Measurements from ENCODE around the gene EDEM1.
"Not testable (repeated sequence)": the region's sequence is repeated elsewhere in the genome, so short reads cannot be mapped to it uniquely, and the experiment has no call there.

The EDEM1 gene

DNA sequence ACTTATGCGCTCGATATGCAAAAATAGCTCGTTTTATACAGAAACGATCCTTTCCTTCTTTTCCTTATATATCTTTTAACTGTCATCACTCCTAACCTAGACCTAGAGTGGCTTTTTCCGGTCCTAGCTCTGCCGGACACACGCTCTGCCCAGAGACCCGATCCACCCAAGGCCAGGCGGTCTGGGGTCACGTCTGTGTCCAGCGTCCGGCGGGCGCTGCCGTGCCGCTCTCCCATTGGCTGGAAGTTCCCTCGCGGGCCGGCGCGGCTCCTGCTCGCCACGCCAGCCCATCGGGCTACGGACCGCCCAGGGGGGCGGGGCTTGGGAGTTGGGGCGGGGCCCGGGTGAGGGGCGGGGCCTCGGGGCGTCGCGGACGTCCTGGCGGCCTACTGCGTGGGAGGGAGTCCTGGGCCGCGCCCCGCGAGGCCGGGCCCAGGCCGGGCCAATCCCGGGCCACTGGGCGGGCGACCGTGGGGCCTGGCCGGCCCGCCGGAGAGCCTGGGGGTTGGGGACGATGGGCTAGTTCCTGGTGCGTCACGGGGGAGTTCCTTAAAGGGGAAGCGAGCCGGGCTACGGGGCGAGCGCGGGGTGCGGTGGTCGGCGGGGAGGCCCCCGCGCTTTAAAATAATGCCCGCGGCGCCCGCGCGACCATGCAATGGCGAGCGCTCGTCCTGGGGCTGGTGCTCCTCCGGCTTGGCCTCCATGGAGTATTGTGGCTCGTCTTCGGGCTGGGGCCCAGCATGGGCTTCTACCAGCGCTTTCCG is at the start of gene EDEM1:
Gene EDEM1, plus strand, starts transcription at position 552 of the 764 bp plus-strand sequence. Its CDS starts 99 bp downstream, at position 651.
- DNase-seq, result peak; percentile 96

- DNase-seq, result peak; percentile 66
Measured at GRCh38 chr3:5138214-5138981, 49.1 kb upstream of the EDEM1 start.

DNA sequence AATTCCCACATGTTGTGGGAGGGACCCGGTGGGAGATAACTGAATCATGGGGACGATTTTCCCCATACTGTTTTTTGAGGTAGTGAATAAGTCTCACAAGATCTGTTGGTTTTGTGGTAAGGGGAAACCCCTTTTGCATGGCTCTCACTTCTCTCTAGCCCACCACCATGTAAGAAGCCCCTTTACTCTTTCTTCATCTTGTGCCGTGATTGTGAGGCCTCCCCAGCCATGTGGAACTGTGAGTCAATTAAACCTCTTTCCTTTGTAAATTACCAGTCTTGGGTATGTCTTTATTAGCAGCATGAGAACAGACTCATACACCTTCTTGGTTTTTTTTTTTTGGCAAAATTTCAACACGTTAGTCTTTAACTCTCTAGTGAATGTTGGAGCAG is 47.3 kb upstream of the EDEM1 start:
- DNase-seq, result no peak

GRCh38 chr3:5140839-5141238 is 46.7 kb upstream of the EDEM1 start:
- no peak for DNase-seq

GRCh38 chr3:5141760-5142159 is 45.7 kb upstream of the EDEM1 start:
- no peak for DNase-seq

DNA sequence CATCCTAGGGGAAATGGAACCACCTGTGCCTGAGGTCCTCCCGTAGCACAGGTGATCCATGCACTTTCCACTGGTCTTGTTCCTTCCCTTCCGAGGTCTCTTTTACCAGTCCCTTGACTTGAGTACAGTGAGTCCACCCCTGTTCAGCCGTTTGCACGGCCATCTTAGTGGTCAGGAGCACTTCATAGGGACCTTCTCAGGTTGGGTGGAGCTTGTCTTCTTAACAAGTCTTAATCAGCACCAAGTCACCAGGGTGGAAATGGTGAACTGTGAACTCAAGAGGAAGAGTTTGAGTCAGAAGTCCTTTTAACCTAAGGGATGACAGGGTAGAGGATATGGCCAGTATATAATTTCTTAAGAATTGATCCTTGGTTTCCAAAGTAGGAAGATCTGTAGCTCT is 44.0 kb upstream of the EDEM1 start:
- DNase-seq, result no peak

DNA sequence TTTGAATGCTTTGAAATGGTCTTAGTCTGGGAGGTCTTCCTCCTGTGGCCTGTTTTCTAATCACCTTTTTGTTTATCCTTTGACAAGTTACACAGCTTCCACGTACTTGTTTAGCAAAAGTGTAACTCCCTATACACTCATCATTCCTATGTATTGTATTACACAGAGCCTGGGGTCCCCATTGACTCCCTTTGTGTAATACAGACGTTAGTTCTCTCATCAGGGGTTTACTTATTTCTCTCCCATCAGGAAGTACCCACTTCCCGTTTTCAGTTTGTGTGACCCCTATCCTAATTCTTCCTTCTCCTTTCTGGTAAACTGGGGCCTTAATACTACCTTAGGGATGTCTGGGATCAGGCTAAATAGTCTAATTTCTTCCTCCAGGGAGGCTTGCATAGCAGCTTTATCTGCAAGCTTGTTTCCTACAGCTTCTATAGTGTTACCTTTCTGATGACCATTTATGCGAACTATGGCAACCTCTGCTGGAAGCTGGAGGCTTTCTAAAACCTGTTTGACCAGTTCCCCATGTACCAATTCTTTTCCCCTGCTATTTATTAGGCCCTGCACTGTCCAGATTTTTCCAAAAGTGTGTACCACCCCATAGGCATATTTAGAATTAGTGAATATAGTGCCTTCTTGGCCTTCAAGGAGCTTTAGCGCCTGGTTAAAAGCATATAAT is 43.1 kb upstream of the EDEM1 start:
- DNase-seq, result no peak

GRCh38 chr3:5145120-5145519 is 42.4 kb upstream of the EDEM1 start:
- DNase-seq, result no peak

- DNase-seq, result not testable (repeated sequence)
Measured at GRCh38 chr3:5147152-5147551, 40.4 kb upstream of the EDEM1 start.

- DNase-seq, result no peak
Measured at GRCh38 chr3:5149306-5149880, 38.1 kb upstream of the EDEM1 start.

GRCh38 chr3:5151586-5151985 is 35.9 kb upstream of the EDEM1 start:
- no peak for DNase-seq

DNA sequence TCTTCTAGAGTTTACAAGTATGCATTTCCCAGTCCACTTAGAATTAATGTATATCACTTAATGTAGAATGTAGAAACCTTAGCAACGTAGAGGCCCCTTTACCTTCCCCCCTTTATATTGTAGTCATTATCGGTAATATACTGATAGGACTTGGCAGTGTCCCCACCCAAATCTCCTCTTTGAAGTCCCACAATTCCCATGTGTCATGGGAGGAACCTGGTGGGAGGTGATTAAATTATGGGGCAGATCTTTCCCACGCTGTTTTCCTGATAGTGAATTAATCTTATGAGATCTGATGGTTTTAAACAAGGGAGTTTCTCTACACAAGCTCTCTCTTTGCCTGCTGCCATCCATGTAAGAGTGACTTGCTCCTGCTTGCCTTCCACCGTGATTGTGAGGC is 34.4 kb upstream of the EDEM1 start:
- no peak for DNase-seq

GRCh38 chr3:5155241-5155640 is 32.3 kb upstream of the EDEM1 start:
- DNase-seq, result no peak

DNA sequence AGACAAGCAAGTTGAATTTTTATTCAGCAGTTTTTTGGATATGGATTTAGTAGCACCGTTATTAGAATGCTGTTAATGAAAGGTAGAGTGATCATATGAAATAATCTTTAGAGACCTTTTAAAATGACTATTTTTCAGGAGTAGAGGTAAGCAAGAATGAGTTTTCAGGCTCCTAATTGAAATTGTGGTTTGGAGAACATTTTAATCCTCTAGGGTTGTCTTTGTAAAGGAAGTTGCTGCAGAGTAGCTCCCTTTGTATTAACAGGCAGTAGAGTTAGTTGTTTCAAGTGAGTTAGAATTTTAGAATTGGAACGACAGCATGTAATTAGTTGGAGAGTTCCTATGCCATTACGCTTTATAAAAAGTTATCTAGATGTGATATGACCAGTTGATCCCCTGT is 27.2 kb upstream of the EDEM1 start:
- no peak for DNase-seq

GRCh38 chr3:5160940-5161858 is 26.3 kb upstream of the EDEM1 start:
- DNase-seq, result peak; percentile 68

DNA sequence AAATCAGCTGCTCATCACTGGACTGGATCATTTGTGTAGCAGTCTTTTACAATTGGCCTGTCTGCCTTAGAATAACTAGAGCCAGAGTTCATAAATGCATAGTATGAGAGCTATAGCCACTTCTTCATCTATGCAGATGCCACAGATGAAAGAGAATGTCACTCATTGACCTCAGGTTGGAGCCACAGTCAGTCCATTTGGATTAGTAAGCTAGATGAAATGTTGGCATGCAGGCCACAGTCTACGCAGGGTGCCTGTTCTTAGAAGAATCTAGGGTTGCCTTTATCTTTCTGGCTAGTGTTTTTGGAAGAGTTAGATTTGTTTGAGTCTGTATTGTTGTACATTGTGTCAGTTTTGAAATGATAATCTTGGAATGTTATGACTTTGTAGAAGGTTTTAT is 25.4 kb upstream of the EDEM1 start:
- DNase-seq, result peak; percentile 88

- DNase-seq, result no peak
Measured at GRCh38 chr3:5165698-5166097, 21.8 kb upstream of the EDEM1 start.

GRCh38 chr3:5166846-5167245 is 20.7 kb upstream of the EDEM1 start:
- no peak for DNase-seq

- no peak for DNase-seq
Measured at GRCh38 chr3:5168110-5168509, 19.4 kb upstream of the EDEM1 start.

DNA sequence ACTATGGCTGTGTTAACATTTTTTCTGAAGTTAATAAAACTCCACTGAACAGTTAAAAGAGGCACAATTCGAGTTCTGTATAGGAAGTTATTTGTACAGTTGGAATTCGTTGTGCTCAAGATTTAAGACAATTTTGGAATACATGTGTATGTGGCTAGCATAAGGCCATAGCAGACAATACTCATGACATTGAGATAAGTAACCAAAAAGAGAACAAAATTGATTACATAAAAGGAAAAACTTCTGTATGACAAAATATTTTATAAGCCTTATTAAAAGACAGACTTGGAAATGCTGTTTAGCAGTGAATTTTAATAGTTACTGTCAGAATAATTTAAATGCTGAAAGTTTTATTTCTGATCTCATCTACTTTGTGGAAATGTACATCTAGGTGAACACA is 17.7 kb upstream of the EDEM1 start:
- DNase-seq, result no peak

DNA sequence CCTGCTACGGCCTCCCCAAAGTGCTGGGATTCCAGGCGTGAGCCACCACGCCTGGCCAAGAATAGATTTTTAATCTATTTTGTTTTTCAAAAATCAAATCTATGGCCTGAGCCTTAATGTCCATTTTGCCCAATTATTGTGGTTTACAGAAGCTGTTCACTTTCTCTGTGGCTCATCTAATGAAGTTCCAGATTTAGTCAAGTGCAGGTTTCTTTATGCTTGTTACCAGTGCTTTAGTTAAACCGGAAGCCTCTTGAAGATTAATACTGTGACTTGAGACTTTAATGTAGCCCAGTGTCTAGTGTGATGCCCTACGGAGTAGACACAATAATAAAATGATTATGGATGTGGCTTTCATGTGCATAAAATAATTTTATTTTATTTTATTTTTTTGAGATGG is 16.5 kb upstream of the EDEM1 start:
- no peak for DNase-seq

- DNase-seq, result no peak
Measured at GRCh38 chr3:5172018-5172417, 15.5 kb upstream of the EDEM1 start.
